HG03103 (cell line): ENCODE results near the gene PPM1K.
A peak's percentile ranks its signal among the peaks of the same experiment; 100 is the strongest.
"Not testable (repeated sequence)": the region's sequence is repeated elsewhere in the genome, so short reads cannot be mapped to it uniquely, and the experiment has no call there.

ENCODE experiments used
- ATAC-seq: cut with Tn5 transposase; IDR thresholded peaks from one replicate; pipeline ENCODE4 v1.9.1; 2021; ENCODE audit warnings: low read depth; ENCODE audit not compliant: unreplicated experiment

PPM1K gene

GRCh38 chr4:88284439-88285234 lies at the start of gene PPM1K:
TSS of gene PPM1K (minus strand) at chr4:88284561. CDS start at chr4:88278583, 5,978 bp downstream.
- peak; percentile 80 for ATAC-seq

GRCh38 chr4:88333741-88334405 lies 49.5 kb upstream of the PPM1K start:
- no peak for ATAC-seq

GRCh38 chr4:88327665-88328064 lies 43.3 kb upstream of the PPM1K start:
- ATAC-seq = no peak

GRCh38 chr4:88320780-88321373 lies 36.5 kb upstream of the PPM1K start:
- peak; percentile 99 for ATAC-seq

DNA sequence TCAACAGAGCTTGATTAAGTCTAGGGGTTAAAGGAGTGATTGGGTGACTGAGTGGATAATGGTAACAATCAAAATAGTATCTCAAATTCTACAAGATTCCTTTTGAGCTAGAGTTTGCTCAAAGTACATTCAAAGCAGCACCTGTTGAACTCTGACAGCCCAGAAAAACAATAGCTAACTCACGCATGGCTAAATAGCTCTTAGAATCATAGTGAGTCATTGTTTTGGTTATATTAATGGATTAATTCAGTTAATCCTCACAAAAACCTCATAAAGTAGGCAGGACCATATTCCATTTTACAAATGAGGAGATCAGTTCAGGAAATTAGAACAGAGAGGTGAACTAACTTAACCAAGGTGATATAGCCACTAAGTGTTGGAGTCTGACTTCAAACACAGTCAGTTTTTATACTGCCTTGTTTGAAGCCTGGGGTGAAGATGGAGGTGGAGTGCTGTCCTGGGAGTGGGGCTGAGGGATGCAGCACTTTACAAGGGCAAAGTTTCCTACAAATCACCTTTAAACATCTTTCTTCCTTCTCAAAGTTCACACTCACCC lies 35.9 kb upstream of the PPM1K start:
- peak; percentile 43 for ATAC-seq

DNA sequence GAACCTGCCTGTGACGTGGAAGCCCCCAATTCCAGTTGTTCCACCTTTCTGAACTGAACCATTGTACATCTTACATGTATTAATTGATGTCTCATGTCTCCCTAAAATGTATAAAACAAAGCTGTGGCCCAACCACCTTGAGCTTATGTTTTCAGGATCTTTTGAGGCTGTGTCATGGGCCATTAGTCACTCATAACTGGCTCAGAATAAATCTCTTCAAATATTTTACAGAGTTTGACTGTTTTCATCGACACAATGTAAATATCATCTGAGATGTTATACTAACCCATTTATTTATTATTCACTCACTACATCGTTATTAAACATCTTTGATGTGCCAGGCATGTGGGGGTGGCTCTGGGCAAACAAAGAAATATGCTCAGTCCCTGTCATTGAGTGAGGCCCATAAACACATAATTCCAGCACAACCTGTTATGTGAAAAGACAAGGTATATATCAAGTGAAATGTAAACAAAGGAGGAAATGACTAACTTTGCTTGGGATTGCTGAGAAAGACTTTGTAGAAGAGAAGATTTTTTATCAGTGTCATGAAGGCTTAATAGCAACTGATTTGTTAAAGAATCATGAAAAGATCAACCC lies 34.5 kb upstream of the PPM1K start:
- no peak for ATAC-seq

- ATAC-seq = no peak
Observed at GRCh38 chr4:88315460-88316017, 31.2 kb upstream of the PPM1K start.

- ATAC-seq = not testable (repeated sequence)
Observed at GRCh38 chr4:88313088-88313624, 28.8 kb upstream of the PPM1K start.

DNA sequence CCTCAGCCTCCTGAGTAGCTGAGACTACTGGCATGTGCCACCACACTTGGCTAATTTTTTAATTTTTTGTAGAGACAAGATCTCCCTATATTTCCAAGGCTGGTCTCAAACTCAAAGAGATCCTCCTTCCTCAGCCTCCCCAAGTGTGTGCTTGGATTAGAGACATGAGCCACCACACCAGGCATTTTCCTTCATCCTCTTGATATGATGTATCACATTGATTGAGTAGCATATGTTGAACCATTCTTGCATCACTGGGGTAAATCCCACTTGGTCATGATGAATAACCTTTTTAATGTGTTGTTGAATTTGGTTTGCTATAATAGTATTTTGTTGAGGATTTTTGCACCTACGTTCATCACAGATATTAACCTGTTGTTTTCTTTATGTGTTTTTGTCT lies 24.2 kb upstream of the PPM1K start:
- ATAC-seq = no peak

DNA sequence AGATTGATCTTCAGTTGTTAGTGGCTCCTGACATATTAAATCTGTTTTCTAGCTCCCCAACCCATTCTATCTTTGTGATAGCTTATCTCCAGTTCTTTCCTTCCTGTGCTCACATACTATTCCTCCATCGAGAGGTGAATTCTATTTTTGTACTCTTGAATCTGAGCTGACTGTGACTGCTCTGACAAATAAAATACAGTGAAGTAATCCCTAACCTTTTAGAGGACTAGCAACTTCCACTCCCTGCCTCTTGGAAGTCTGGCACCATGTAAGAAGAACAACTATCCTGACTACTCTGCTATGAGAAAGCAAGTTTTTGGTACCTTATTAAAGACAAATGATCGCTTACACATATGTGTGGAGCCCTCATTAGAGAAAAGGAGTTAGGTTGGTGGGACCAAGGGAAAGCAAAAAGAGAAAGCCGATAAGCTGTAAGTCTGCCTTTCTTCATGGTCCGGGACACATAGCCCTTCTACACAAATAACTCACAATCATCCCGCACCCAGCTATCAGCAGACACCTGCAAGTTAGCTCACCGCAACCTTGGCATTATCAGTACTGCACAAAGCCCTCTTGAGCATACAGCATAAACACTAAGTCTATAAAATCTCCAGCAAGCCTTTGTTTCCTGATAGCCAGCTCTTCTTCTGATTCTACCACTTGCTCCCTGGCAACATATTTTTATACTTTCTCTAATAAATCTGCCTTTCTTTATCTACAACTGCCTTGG lies 13.5 kb upstream of the PPM1K start:
- ATAC-seq = no peak

GRCh38 chr4:88297212-88297516 lies 12.8 kb upstream of the PPM1K start:
- no peak for ATAC-seq

DNA sequence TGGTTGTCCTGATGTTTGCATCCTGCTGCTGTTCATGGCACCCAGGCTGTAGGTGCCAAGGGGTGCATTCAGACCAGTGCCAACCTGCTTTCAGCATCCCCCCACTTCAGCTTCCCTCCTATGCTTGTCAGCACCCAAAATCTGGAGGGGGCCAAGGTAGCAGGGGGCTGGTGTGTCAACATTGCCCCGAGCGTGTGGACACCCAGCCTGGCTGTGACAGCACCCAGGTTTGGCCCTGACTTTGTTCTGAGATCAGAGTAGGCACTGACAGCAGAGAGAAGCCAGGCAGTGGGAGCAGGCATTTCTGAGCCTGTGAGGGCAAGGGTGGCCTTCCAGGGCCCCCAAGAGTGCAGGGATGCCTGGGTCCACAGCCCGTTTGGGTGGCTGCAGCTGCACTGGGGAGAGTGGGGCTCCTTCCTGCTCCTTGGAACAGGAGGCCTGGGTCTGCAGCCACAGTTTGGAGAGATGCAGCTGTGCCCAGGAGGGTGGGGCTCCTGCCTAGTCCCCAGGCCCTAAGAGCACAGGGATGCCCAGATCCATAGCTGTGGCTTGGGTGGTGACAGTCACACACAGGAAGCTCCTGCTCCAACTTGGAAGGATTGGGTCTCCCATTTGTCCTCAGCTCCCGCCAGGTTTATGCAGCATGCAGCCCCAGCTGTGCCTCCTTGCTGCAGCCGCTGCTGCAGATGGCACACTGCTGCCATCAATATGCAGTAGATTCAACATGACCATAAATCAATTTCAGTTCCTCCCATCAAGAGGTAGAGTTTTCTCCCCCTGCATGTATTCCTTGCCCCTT lies 12.3 kb upstream of the PPM1K start:
- no peak for ATAC-seq

DNA sequence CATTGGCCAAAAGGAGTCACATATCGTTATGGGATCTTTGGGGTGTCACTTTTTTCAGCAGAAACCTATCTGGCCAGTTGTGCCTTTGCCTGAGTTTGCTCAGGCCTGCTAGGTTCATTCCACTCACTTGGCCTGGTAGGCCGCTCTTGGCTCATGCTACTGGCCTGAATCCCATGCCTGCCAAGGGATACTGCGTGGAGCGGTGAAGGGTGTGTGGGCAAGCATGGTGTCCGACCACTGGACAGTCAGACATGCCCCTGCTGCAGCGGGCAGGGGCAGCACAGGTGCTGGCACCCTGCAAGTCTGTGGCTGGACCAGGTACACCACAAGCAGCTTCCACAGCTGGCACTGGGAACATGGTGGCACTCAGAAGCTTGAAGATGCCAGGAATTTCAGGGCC lies 11.3 kb upstream of the PPM1K start:
- no peak for ATAC-seq

DNA sequence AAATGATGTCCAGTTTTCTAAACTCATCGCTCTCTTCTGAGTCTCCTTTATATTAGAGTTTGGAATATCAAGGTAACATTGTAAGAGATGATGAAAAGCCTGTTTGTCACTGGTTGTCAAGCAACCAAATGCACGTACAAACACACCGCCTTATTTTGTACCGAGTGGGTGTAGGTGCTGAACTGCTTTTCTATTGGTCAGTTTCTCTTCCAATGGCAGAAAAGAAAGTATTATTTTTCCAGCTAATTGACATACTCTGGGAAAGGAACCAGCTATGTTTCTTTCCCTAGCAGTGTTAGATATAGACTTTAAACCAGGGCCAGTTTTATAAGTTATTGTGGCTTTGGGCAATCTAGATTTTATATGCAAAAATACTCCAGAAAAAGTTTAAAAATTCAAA lies 6.6 kb upstream of the PPM1K start:
- no peak for ATAC-seq

GRCh38 chr4:88286897-88287296 lies 2.5 kb upstream of the PPM1K start:
- ATAC-seq = no peak

GRCh38 chr4:88285235-88285653 lies 883 bp upstream of the PPM1K start:
- no peak for ATAC-seq

DNA sequence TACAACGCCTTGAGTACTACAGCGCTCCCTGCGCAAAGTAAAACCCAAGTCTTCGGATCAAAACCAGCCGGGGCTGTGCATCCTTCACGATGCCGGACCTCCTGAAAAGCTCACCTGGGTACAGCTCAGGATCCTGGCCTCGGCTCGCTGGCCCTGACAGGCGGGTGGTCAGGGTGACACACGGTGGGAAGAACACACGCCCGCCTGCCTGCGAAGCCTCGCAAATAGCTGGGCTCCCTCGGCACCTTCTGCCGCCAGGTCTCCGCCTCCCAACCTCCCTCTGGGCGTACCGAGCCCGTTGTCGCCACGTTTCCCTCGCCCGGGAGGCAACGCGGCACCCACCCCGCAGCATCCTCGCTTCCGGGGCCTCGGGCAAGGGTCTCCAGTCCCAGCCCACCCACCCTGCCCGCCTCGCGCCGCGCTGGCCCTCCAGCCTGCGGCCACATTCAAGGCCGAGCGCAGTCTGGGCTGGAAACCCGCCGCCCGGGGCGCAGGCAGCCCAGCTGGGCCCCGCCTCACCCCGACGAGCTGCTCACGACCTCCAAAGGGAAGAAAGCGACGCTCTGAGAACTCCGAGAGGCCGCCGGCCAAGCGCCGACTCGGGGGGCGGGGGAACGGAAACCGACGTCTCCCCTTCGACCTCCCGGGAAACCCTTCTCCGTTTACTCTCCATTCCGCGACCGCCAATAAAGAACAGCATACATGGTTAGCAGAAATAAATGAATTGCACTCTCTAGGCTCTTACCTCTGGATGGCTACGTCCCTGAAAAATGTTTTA lies 511 bp downstream of the PPM1K start:
- peak; percentile 13 for ATAC-seq

- ATAC-seq = no peak
Observed at GRCh38 chr4:88280228-88280795, 4.0 kb downstream of the PPM1K start.
